GM20000 (cell line): ENCODE results near the gene HDAC4.

Experiments
- DNase-seq: peaks from one replicate; pipeline ENCODE4 v3.0.0; 2012; ENCODE audit warnings: low spot score
- CTCF ChIP-seq: IDR thresholded peaks from 2 replicates; pipeline ENCODE4 v1.5.1; 2012; ENCODE audit warnings: mild to moderate bottlenecking, control low read depth; ENCODE audit errors: extremely low read depth, missing control alignments

Gene HDAC4

GRCh38 chr2:239168575-239168974 lies 232.2 kb downstream of the HDAC4 start:
- TF ChIP-seq CTCF: no peak
- DNase-seq: no peak

GRCh38 chr2:239167766-239168444 lies 232.9 kb downstream of the HDAC4 start:
- no peak for TF ChIP-seq CTCF

GRCh38 chr2:239167011-239167673 lies 233.7 kb downstream of the HDAC4 start:
- TF ChIP-seq CTCF: no peak
- DNase-seq: no peak

More at GRCh38 chr2:239167766-239168444, 232.9 kb downstream of the HDAC4 start:
- no peak for DNase-seq

- no peak for DNase-seq
- no peak for TF ChIP-seq CTCF
Observed at GRCh38 chr2:239166201-239166834, 234.5 kb downstream of the HDAC4 start.

- no peak for DNase-seq
- no peak for TF ChIP-seq CTCF
Observed at GRCh38 chr2:239165206-239165831, 235.5 kb downstream of the HDAC4 start.

- no peak for DNase-seq
- no peak for TF ChIP-seq CTCF
Observed at GRCh38 chr2:239164335-239164871, 236.4 kb downstream of the HDAC4 start.
